Stimulated activated naive CD8-positive, alpha-beta T cell treated with anti-CD3 and anti-CD28 coated beads, Interleukin-15, Interleukin-2, amounts not matched to agents 100 U/mL and 50 U/mL, for 24 hours (primary cell): ENCODE data around the gene ACTN3.
"Not testable (repeated sequence)": the region's sequence is repeated elsewhere in the genome, so short reads cannot be mapped to it uniquely, and the experiment has no call there.

Experiments
- ATAC-seq: fragments of 150-1000 bp; cut with Tn5 transposase; one replicate; pipeline ENCODE4 v1.10.0; 2021
- DNase-seq: peaks from one replicate; pipeline ENCODE4 v3.0.0; 2021

ACTN3 gene

GRCh38 chr11:66546368-66546965 lies at the start of gene ACTN3:
Gene ACTN3 (plus strand): TSS chr11:66546903. CDS start chr11:66546938, 35 bp downstream.
- DNase-seq (peak; percentile 27), ATAC-seq (no peak)

GRCh38 chr11:66497206-66497605 lies 49.5 kb upstream of the ACTN3 start:
- DNase-seq (no peak), ATAC-seq (no peak)

GRCh38 chr11:66498506-66498905 lies 48.2 kb upstream of the ACTN3 start:
- no peak for ATAC-seq
- DNase-seq = no peak

GRCh38 chr11:66505276-66505816 lies 41.4 kb upstream of the ACTN3 start:
- ATAC-seq (no peak), DNase-seq (no peak)

- no peak for ATAC-seq
- no peak for DNase-seq
Observed at GRCh38 chr11:66509131-66509561, 37.6 kb upstream of the ACTN3 start.

- DNase-seq (peak; percentile 88), ATAC-seq (peak; percentile 96)
Observed at GRCh38 chr11:66510271-66510989, 36.3 kb upstream of the ACTN3 start, which contains the start of gene BBS1. Gene BBS1 (plus strand): TSS chr11:66510635. CDS start chr11:66510660, 25 bp downstream.

GRCh38 chr11:66510990-66511339 lies 35.7 kb upstream of the ACTN3 start:
- ATAC-seq = no peak
- DNase-seq = no peak

GRCh38 chr11:66523611-66524010 lies 23.1 kb upstream of the ACTN3 start:
- no peak for ATAC-seq
- DNase-seq = no peak

- ATAC-seq (no peak), DNase-seq (no peak)
Observed at GRCh38 chr11:66524304-66525040, 22.2 kb upstream of the ACTN3 start.

GRCh38 chr11:66529069-66529468 lies 17.6 kb upstream of the ACTN3 start:
- ATAC-seq (no peak), DNase-seq (no peak)

GRCh38 chr11:66529655-66530054 lies 17.0 kb upstream of the ACTN3 start:
- DNase-seq (no peak), ATAC-seq (no peak)

- DNase-seq (no peak), ATAC-seq (no peak)
Observed at GRCh38 chr11:66530927-66531709, 15.6 kb upstream of the ACTN3 start.

GRCh38 chr11:66531841-66532240 lies 14.9 kb upstream of the ACTN3 start:
- DNase-seq (no peak), ATAC-seq (no peak)

GRCh38 chr11:66532784-66533183 lies 13.9 kb upstream of the ACTN3 start:
- DNase-seq (no peak), ATAC-seq (no peak)

GRCh38 chr11:66539170-66539869 lies 7.4 kb upstream of the ACTN3 start:
- no peak for ATAC-seq
- DNase-seq = no peak

GRCh38 chr11:66539870-66540213 lies 6.9 kb upstream of the ACTN3 start:
- DNase-seq (no peak), ATAC-seq (no peak)

- DNase-seq, ATAC-seq: not testable (repeated sequence)
Observed at GRCh38 chr11:66540598-66540997, 6.1 kb upstream of the ACTN3 start.

GRCh38 chr11:66541892-66542291 lies 4.8 kb upstream of the ACTN3 start:
- no peak for DNase-seq
- ATAC-seq = no peak

- DNase-seq (no peak), ATAC-seq (no peak)
Observed at GRCh38 chr11:66542362-66542761, 4.3 kb upstream of the ACTN3 start.

GRCh38 chr11:66543263-66544107 lies 3.2 kb upstream of the ACTN3 start:
- ATAC-seq (peak; percentile 41), DNase-seq (peak; percentile 73)

GRCh38 chr11:66544952-66545351 lies 1.8 kb upstream of the ACTN3 start:
- ATAC-seq, DNase-seq: not testable (repeated sequence)
